HEK293 (cell line): ENCODE measurements around the gene PRR19.

Experiments used
- HOXA7 ChIP-seq: sonication (generic); formaldehyde crosslinking; IDR thresholded peaks from 2 replicates; pipeline ENCODE4 v1.8.1; 2022; ENCODE audit warnings: missing genetic modification reagents, borderline replicate concordance
- YY1 ChIP-seq: fragments of 450-650 bp; formaldehyde crosslinking; IDR thresholded peaks from 2 replicates; pipeline ENCODE4 v1.5.1; 2018; ENCODE audit warnings: missing biosample characterization, missing genetic modification characterization
- ZBTB17 ChIP-seq: fragments of 450-650 bp; formaldehyde crosslinking; IDR thresholded peaks from 2 replicates; pipeline ENCODE4 v1.5.1; 2016; ENCODE audit warnings: missing biosample characterization, missing genetic modification characterization
- ZNF274 ChIP-seq, 2 experiments: fragments of 200-500 bp in 1 of 2; fragments of 450-650 bp in 1 of 2; sonication (Bioruptor generic) in 1 of 2; formaldehyde crosslinking in 1 of 2; IDR thresholded peaks; 2 replicates each; pipeline versions ENCODE4 v1.5.1 to v1.6.1; 2014 to 2016; ENCODE audit warnings: borderline replicate concordance in 1 of 2, inconsistent platforms in 1 of 2, low read length in 1 of 2, missing biosample characterization in 1 of 2, missing genetic modification characterization in 1 of 2
- ZNF350 ChIP-seq: fragments of 450-650 bp; formaldehyde crosslinking; IDR thresholded peaks from 2 replicates; pipeline ENCODE4 v1.5.0; 2017; ENCODE audit warnings: missing biosample characterization, mild to moderate bottlenecking, missing genetic modification characterization
- ZNF366 ChIP-seq: fragments of 450-650 bp; formaldehyde crosslinking; conservative IDR thresholded peaks from 2 replicates; pipeline ENCODE4 v1.5.1; 2016; ENCODE audit warnings: missing biosample characterization, missing genetic modification characterization
- ZNF660 ChIP-seq: fragments of 450-650 bp; IDR thresholded peaks from 2 replicates; pipeline ENCODE4 v1.5.1; 2018; ENCODE audit warnings: missing biosample characterization, mild to moderate bottlenecking, missing genetic modification characterization
- ZNF768 ChIP-seq: fragments of 450-650 bp; formaldehyde crosslinking; IDR thresholded peaks from 2 replicates; pipeline ENCODE4 v1.5.1; 2018; ENCODE audit warnings: missing biosample characterization, mild to moderate bottlenecking, missing genetic modification characterization
- TF ChIP-seq, protein P1 (sequence below): fragments of 450-650 bp; formaldehyde crosslinking; IDR thresholded peaks from 2 replicates; pipeline ENCODE4 v1.5.1; 2016; ENCODE audit warnings: missing biosample characterization, missing genetic modification characterization
- TF ChIP-seq, protein P2 (sequence below): fragments of 450-650 bp; formaldehyde crosslinking; IDR thresholded peaks from 2 replicates; pipeline ENCODE4 v1.5.1; 2016; ENCODE audit warnings: missing biosample characterization, missing genetic modification characterization
- TF ChIP-seq, protein P3 (sequence below): fragments of 450-650 bp; formaldehyde crosslinking; IDR thresholded peaks from 2 replicates; pipeline ENCODE4 v1.5.1; 2016; ENCODE audit warnings: missing biosample characterization, missing genetic modification characterization
- TF ChIP-seq, protein P4 (sequence below): fragments of 450-650 bp; formaldehyde crosslinking; IDR thresholded peaks from 2 replicates; pipeline ENCODE4 v1.5.1; 2016; ENCODE audit warnings: missing biosample characterization, missing genetic modification characterization

DNA sequence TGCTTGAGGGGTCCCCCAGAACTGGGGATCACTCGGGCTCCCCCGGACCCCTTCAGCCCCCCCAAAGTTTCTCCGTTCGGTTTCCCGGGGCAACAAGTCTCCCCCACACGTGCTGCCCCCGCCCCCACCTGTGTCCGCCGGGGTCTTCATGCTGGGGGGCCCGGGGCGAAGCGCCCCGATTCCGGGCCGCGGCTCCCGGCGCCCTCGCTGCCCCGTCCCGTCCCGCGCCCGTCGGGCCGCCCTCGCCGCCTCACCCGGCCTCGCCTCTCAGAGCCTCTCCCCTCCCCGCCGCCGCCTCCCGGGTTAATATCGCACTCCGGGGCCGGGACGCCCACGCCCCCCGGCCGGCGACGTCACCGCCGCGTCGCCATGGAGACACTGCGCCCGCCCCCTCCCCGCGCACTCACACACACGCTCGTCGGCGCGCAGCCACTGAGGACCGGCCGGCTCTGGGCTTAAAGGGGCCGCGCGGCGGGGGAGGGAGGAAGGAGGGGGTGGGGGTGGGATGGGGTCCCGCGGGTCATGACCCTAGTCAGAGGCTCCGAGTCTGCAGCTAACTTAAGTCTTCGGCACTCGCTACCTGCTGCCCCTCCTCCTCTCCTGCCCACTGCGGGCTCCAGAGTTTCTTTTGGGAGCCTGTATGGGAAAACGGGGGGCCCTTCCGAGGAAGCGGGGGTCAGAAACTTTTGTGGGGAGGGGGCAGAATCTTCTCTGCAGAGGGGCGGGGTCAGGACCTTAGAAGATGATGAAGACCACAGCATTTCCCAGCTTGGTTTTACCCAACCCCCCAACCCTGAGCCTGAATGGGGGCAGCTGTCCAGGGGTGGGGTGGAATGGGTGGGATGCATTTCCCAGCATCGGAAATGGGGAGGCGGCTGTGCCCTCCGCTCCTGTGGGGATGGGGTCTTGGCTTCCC, 46.8 kb upstream of the PRR19 start, which contains the start of gene ERF:
- TF ChIP-seq, protein P1, sequence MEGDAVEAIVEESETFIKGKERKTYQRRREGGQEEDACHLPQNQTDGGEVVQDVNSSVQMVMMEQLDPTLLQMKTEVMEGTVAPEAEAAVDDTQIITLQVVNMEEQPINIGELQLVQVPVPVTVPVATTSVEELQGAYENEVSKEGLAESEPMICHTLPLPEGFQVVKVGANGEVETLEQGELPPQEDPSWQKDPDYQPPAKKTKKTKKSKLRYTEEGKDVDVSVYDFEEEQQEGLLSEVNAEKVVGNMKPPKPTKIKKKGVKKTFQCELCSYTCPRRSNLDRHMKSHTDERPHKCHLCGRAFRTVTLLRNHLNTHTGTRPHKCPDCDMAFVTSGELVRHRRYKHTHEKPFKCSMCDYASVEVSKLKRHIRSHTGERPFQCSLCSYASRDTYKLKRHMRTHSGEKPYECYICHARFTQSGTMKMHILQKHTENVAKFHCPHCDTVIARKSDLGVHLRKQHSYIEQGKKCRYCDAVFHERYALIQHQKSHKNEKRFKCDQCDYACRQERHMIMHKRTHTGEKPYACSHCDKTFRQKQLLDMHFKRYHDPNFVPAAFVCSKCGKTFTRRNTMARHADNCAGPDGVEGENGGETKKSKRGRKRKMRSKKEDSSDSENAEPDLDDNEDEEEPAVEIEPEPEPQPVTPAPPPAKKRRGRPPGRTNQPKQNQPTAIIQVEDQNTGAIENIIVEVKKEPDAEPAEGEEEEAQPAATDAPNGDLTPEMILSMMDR, result no peak
- TF ChIP-seq, protein P2, sequence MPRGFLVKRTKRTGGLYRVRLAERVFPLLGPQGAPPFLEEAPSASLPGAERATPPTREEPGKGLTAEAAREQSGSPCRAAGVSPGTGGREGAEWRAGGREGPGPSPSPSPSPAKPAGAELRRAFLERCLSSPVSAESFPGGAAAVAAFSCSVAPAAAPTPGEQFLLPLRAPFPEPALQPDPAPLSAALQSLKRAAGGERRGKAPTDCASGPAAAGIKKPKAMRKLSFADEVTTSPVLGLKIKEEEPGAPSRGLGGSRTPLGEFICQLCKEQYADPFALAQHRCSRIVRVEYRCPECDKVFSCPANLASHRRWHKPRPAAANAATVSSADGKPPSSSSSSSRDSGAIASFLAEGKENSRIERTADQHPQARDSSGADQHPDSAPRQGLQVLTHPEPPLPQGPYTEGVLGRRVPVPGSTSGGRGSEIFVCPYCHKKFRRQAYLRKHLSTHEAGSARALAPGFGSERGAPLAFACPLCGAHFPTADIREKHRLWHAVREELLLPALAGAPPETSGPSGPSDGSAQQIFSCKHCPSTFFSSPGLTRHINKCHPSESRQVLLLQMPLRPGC, result no peak
- TF ChIP-seq ZNF350 (tag by site-specific recombination) (no peak), ZNF768 (no peak), ZNF274 (IDR thresholded peaks at IDR 0.05; ENCODE audit: low read length) (no peak), ZNF274 (tag by site-specific recombination; IDR thresholded peaks at IDR 0.05; ENCODE audit: borderline replicate concordance) (no peak), HOXA7 (CRISPR knock-in tag) (no peak), YY1 (tag by site-specific recombination) (no peak), ZNF366 (tag by site-specific recombination) (no peak), ZBTB17 (no peak), ZNF660 (tag by site-specific recombination) (peak; percentile 74)
- TF ChIP-seq, protein P3, sequence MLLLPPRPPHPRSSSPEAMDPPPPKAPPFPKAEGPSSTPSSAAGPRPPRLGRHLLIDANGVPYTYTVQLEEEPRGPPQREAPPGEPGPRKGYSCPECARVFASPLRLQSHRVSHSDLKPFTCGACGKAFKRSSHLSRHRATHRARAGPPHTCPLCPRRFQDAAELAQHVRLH (tag by site-specific recombination), result no peak
- TF ChIP-seq, protein P4, sequence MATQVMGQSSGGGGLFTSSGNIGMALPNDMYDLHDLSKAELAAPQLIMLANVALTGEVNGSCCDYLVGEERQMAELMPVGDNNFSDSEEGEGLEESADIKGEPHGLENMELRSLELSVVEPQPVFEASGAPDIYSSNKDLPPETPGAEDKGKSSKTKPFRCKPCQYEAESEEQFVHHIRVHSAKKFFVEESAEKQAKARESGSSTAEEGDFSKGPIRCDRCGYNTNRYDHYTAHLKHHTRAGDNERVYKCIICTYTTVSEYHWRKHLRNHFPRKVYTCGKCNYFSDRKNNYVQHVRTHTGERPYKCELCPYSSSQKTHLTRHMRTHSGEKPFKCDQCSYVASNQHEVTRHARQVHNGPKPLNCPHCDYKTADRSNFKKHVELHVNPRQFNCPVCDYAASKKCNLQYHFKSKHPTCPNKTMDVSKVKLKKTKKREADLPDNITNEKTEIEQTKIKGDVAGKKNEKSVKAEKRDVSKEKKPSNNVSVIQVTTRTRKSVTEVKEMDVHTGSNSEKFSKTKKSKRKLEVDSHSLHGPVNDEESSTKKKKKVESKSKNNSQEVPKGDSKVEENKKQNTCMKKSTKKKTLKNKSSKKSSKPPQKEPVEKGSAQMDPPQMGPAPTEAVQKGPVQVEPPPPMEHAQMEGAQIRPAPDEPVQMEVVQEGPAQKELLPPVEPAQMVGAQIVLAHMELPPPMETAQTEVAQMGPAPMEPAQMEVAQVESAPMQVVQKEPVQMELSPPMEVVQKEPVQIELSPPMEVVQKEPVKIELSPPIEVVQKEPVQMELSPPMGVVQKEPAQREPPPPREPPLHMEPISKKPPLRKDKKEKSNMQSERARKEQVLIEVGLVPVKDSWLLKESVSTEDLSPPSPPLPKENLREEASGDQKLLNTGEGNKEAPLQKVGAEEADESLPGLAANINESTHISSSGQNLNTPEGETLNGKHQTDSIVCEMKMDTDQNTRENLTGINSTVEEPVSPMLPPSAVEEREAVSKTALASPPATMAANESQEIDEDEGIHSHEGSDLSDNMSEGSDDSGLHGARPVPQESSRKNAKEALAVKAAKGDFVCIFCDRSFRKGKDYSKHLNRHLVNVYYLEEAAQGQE (tag by site-specific recombination), result no peak
